ENCODE measurements around the gene PEAK3. TPM values are rescaled to one million over a fixed set of nuclear protein-coding genes. Genes with fewer than 3 reads are reported as not detected.

Gene PEAK3
- total RNA-seq, 1 experiment from 2014 or later: not detected

GRCh38 chr19:2268861-2269243 is 13.1 kb downstream of the PEAK3 start:
- no peak for DNase-seq
- H3K27me3 ChIP-seq: no peaks in the 10 kb centered on the region
- peaks cover 31% of the 10 kb centered on the region for H3K36me3 ChIP-seq
- no peaks in the 10 kb centered on the region for H3K9me3 ChIP-seq
- peak overlapping the region; percentile 77 for H3K4me3 ChIP-seq

GRCh38 chr19:2268480-2268830 is 13.5 kb downstream of the PEAK3 start:
- H3K9me3 ChIP-seq: no peaks in the 10 kb centered on the region
- DNase-seq: no peak
- H3K36me3 ChIP-seq: peaks cover 27% of the 10 kb centered on the region
- H3K4me3 ChIP-seq: peak overlapping the region; percentile 77
- H3K27me3 ChIP-seq: no peaks in the 10 kb centered on the region

GRCh38 chr19:2266183-2266993 is 15.6 kb downstream of the PEAK3 start:
- peak; percentile 61 for DNase-seq
- Histone ChIP-seq H3K36me3 (peaks cover 11% of the 10 kb centered on the region), H3K4me3 (no peak overlapping the region), H3K27me3 (no peaks in the 10 kb centered on the region), H3K9me3 (no peaks in the 10 kb centered on the region)

GRCh38 chr19:2261438-2262172 is 20.4 kb downstream of the PEAK3 start:
- Histone ChIP-seq H3K27me3 (no peaks in the 10 kb centered on the region), H3K9me3 (no peaks in the 10 kb centered on the region), H3K4me3 (no peak overlapping the region), H3K36me3 (no peaks in the 10 kb centered on the region)
- no peak for DNase-seq

GRCh38 chr19:2260341-2260805 is 21.6 kb downstream of the PEAK3 start:
- no peaks in the 10 kb centered on the region for H3K9me3 ChIP-seq
- no peak overlapping the region for H3K4me3 ChIP-seq
- DNase-seq: no peak
- H3K36me3 ChIP-seq: no peaks in the 10 kb centered on the region
- H3K27me3 ChIP-seq: no peaks in the 10 kb centered on the region

- DNase-seq: no peak
- Histone ChIP-seq H3K4me3 (no peak overlapping the region), H3K27me3 (no peaks in the 10 kb centered on the region), H3K36me3 (no peaks in the 10 kb centered on the region), H3K9me3 (no peaks in the 10 kb centered on the region)
These were observed 22.6 kb downstream of the PEAK3 start for GRCh38 chr19:2259336-2259735.

GRCh38 chr19:2255982-2256685 is 25.8 kb downstream of the PEAK3 start, which contains the start of gene JSRP1:
Gene JSRP1, minus strand, starts transcription at chr19:2256417. Its CDS starts 1,103 bp downstream, at chr19:2255314.
- no peaks in the 10 kb centered on the region for H3K36me3 ChIP-seq
- no peak within 1 kb of the TSS for H3K4me3 ChIP-seq
- no peak for DNase-seq
- H3K9me3 ChIP-seq: no peaks in the 10 kb centered on the region
- H3K27me3 ChIP-seq: no peaks in the 10 kb centered on the region

GRCh38 chr19:2255112-2255845 is 26.7 kb downstream of the PEAK3 start:
- H3K27me3 ChIP-seq: no peaks in the 10 kb centered on the region
- no peaks in the 10 kb centered on the region for H3K9me3 ChIP-seq
- H3K4me3 ChIP-seq: no peak overlapping the region
- H3K36me3 ChIP-seq: no peaks in the 10 kb centered on the region
- no peak for DNase-seq

GRCh38 chr19:2254064-2254872 is 27.7 kb downstream of the PEAK3 start:
- no peak overlapping the region for H3K4me3 ChIP-seq
- no peaks in the 10 kb centered on the region for H3K27me3 ChIP-seq
- DNase-seq: no peak
- no peaks in the 10 kb centered on the region for H3K9me3 ChIP-seq
- H3K36me3 ChIP-seq: no peaks in the 10 kb centered on the region

GRCh38 chr19:2253106-2254063 is 28.6 kb downstream of the PEAK3 start:
- DNase-seq: no peak
- no peaks in the 10 kb centered on the region for H3K27me3 ChIP-seq
- no peak overlapping the region for H3K4me3 ChIP-seq
- H3K36me3 ChIP-seq: no peaks in the 10 kb centered on the region
- H3K9me3 ChIP-seq: no peaks in the 10 kb centered on the region

- Histone ChIP-seq H3K4me3 (no peak overlapping the region), H3K27me3 (no peaks in the 10 kb centered on the region), H3K36me3 (no peaks in the 10 kb centered on the region), H3K9me3 (no peaks in the 10 kb centered on the region)
- DNase-seq: no peak
These were observed 29.2 kb downstream of the PEAK3 start for GRCh38 chr19:2252797-2253105.

- DNase-seq: no peak
- H3K9me3 ChIP-seq: no peaks in the 10 kb centered on the region
- no peak overlapping the region for H3K4me3 ChIP-seq
- H3K27me3 ChIP-seq: no peaks in the 10 kb centered on the region
- no peaks in the 10 kb centered on the region; the same call in 1 of the 2 replicates for H3K36me3 ChIP-seq
These were observed 29.7 kb downstream of the PEAK3 start for GRCh38 chr19:2252055-2252796.

GRCh38 chr19:2251106-2252054 is 30.6 kb downstream of the PEAK3 start:
- H3K36me3 ChIP-seq: peaks cover 3% of the 10 kb centered on the region
- H3K4me3 ChIP-seq: no peak overlapping the region
- no peak for DNase-seq
- no peaks in the 10 kb centered on the region for H3K27me3 ChIP-seq
- no peaks in the 10 kb centered on the region for H3K9me3 ChIP-seq

GRCh38 chr19:2250766-2251105 is 31.2 kb downstream of the PEAK3 start:
- Histone ChIP-seq H3K4me3 (no peak overlapping the region), H3K36me3 (peaks cover 5% of the 10 kb centered on the region), H3K27me3 (no peaks in the 10 kb centered on the region), H3K9me3 (no peaks in the 10 kb centered on the region)
- no peak for DNase-seq

Data from MG63 (cell line).